ENCODE measurements around the gene SEH1L. TPM values are rescaled to one million over a fixed set of nuclear protein-coding genes. Genes with fewer than 3 reads are reported as not detected.

The SEH1L gene
- total and polyA plus RNA-seq, 2 donors (not counting 1 experiment from before 2014, with no cell fraction given): 40.6 to 56.0 TPM

- no peaks in the 10 kb centered on the region for H3K9me3 ChIP-seq (ENCODE audit: control insufficient read depth, insufficient read depth, low read depth, low read length)
- no peaks in the 10 kb centered on the region for H4K20me1 ChIP-seq (ENCODE audit: control insufficient read depth, extremely low read depth, insufficient read depth, low read length)
- no peaks in the 10 kb centered on the region for H3K4me1 ChIP-seq (ENCODE audit: control insufficient read depth, extremely low read depth, insufficient read depth, low read length)
- no peak overlapping the region for H3K9ac ChIP-seq (ENCODE audit: insufficient read depth, low read length)
- no peak overlapping the region for H3K27ac ChIP-seq (ENCODE audit: insufficient read depth, low read length)
- no peaks in the 10 kb centered on the region for H3K36me3 ChIP-seq (ENCODE audit: control insufficient read depth, insufficient read depth, low read length)
- TF ChIP-seq EZH2 (IDR thresholded peaks at IDR 0.05; ENCODE audit: low read length, missing control alignments) (no peak), CTCF (conservative IDR thresholded peaks at IDR 0.05 in 1 of 2, IDR thresholded peaks at IDR 0.05 in 1 of 2; ENCODE audit: low read depth in 1 of 2, low read length in 2 of 2) (no peak)
- DNase-seq (ENCODE audit: low read depth in 2 of 2): no peak
- H3K4me2 ChIP-seq (ENCODE audit: extremely low read depth, insufficient read depth, low read length): no peak overlapping the region
- H3K79me2 ChIP-seq (ENCODE audit: control insufficient read depth, insufficient read depth, low read length): no peaks in the 10 kb centered on the region
- H3K27me3 ChIP-seq (ENCODE audit: control insufficient read depth, insufficient read depth, low read length): no peaks in the 10 kb centered on the region
- H2AFZ ChIP-seq (ENCODE audit: low read length): no peak overlapping the region
- H3K4me3 ChIP-seq (replicated peaks in 1 of 4; ENCODE audit: control extremely low read depth in 1 of 4, insufficient read depth in 1 of 4, low read depth in 3 of 4, low read length in 4 of 4): no peak overlapping the region
Observed at GRCh38 chr18:13022644-13023043, 74.8 kb downstream of the SEH1L start.

GRCh38 chr18:13025233-13025632 is 77.4 kb downstream of the SEH1L start:
- Histone ChIP-seq H3K9me3 (ENCODE audit: control insufficient read depth, insufficient read depth, low read depth, low read length) (no peaks in the 10 kb centered on the region), H3K4me3 (replicated peaks in 1 of 4; ENCODE audit: control extremely low read depth in 1 of 4, insufficient read depth in 1 of 4, low read depth in 3 of 4, low read length in 4 of 4) (no peak overlapping the region), H3K4me1 (ENCODE audit: control insufficient read depth, extremely low read depth, insufficient read depth, low read length) (no peaks in the 10 kb centered on the region), H3K27ac (ENCODE audit: insufficient read depth, low read length) (no peak overlapping the region), H4K20me1 (ENCODE audit: control insufficient read depth, extremely low read depth, insufficient read depth, low read length) (no peaks in the 10 kb centered on the region), H3K79me2 (ENCODE audit: control insufficient read depth, insufficient read depth, low read length) (no peaks in the 10 kb centered on the region), H3K4me2 (ENCODE audit: extremely low read depth, insufficient read depth, low read length) (no peak overlapping the region), H2AFZ (ENCODE audit: low read length) (no peak overlapping the region), H3K9ac (ENCODE audit: insufficient read depth, low read length) (no peak overlapping the region), H3K27me3 (ENCODE audit: control insufficient read depth, insufficient read depth, low read length) (no peaks in the 10 kb centered on the region), H3K36me3 (ENCODE audit: control insufficient read depth, insufficient read depth, low read length) (peaks cover 2% of the 10 kb centered on the region)
- TF ChIP-seq CTCF (conservative IDR thresholded peaks at IDR 0.05 in 1 of 2, IDR thresholded peaks at IDR 0.05 in 1 of 2; ENCODE audit: low read depth in 1 of 2, low read length in 2 of 2) (no peak), EZH2 (IDR thresholded peaks at IDR 0.05; ENCODE audit: low read length, missing control alignments) (no peak)
- no peak for DNase-seq (ENCODE audit: low read depth in 2 of 2)

- no peaks in the 10 kb centered on the region for H3K4me1 ChIP-seq (ENCODE audit: control insufficient read depth, extremely low read depth, insufficient read depth, low read length)
- H4K20me1 ChIP-seq (ENCODE audit: control insufficient read depth, extremely low read depth, insufficient read depth, low read length): no peaks in the 10 kb centered on the region
- H3K9me3 ChIP-seq (ENCODE audit: control insufficient read depth, insufficient read depth, low read depth, low read length): no peaks in the 10 kb centered on the region
- no peak overlapping the region for H3K9ac ChIP-seq (ENCODE audit: insufficient read depth, low read length)
- H2AFZ ChIP-seq (ENCODE audit: low read length): no peak overlapping the region
- DNase-seq (ENCODE audit: low read depth in 2 of 2): peak; percentile 27 to 61
- no peak overlapping the region for H3K4me3 ChIP-seq (replicated peaks in 1 of 4; ENCODE audit: control extremely low read depth in 1 of 4, insufficient read depth in 1 of 4, low read depth in 3 of 4, low read length in 4 of 4)
- H3K27ac ChIP-seq (ENCODE audit: insufficient read depth, low read length): no peak overlapping the region
- H3K27me3 ChIP-seq (ENCODE audit: control insufficient read depth, insufficient read depth, low read length): no peaks in the 10 kb centered on the region
- no peaks in the 10 kb centered on the region for H3K79me2 ChIP-seq (ENCODE audit: control insufficient read depth, insufficient read depth, low read length)
- peak overlapping the region; percentile 37 for H3K4me2 ChIP-seq (ENCODE audit: extremely low read depth, insufficient read depth, low read length)
- TF ChIP-seq EZH2 (IDR thresholded peaks at IDR 0.05; ENCODE audit: low read length, missing control alignments): no peak
- TF ChIP-seq CTCF (conservative IDR thresholded peaks at IDR 0.05 in 1 of 2, IDR thresholded peaks at IDR 0.05 in 1 of 2; ENCODE audit: low read depth in 1 of 2, low read length in 2 of 2): no peak
- peaks cover 2% of the 10 kb centered on the region for H3K36me3 ChIP-seq (ENCODE audit: control insufficient read depth, insufficient read depth, low read length)
Observed at GRCh38 chr18:13026583-13027270, 78.9 kb downstream of the SEH1L start.

All from fibroblast of lung (primary cell).